Left ventricle myocardium inferior (tissue), 1 donor: ENCODE data around the gene CYBC1. TPM values are rescaled to one million over a fixed set of nuclear protein-coding genes. Genes with fewer than 3 reads are reported as not detected.

Source experiments
- DNase-seq: peaks from one replicate; pipeline ENCODE4 v3.0.0-alpha.2; 2020
- H3K27ac ChIP-seq: fragments of 200-600 bp; replicated peaks from 2 replicates; pipeline ENCODE4 v1.8.0; 2021
- H3K27me3 ChIP-seq: fragments of 200-600 bp; 2 replicates; pipeline ENCODE4 v1.8.0; 2021; ENCODE audit warnings: low read depth
- H3K36me3 ChIP-seq: fragments of 200-600 bp; 2 replicates; pipeline ENCODE4 v1.8.0; 2021
- H3K4me1 ChIP-seq: fragments of 200-600 bp; 2 replicates; pipeline ENCODE4 v1.8.0; 2021
- H3K4me3 ChIP-seq: fragments of 200-600 bp; 2 replicates; pipeline ENCODE4 v1.8.0; 2021; ENCODE audit warnings: mild to moderate bottlenecking, moderate library complexity
- H3K9me3 ChIP-seq: fragments of 200-600 bp; replicated peaks from 2 replicates; pipeline ENCODE4 v1.8.0; 2021
- CTCF ChIP-seq: fragments of 200-600 bp; IDR thresholded peaks from 2 replicates; pipeline ENCODE4 v1.8.0; 2021; ENCODE audit warnings: antibody characterized with exemption, mild to moderate bottlenecking, borderline replicate concordance
- intact Hi-C: fragments of 100-400 bp; cut with micrococcal nuclease; formaldehyde crosslinking; loops from one replicate; pipeline ENCODE4 v1.11.0; 2022
- total RNA-seq: library from RNA; stranded (reverse); fragmentation: NEBNext Ultra II Directional; extraction: Animal tissue kit (Norgen Biotek cat#: 25700); gene quantifications from one replicate; pipeline ENCODE4 v1.2.1, GENCODE V29; 2021
- donor health status: DM: no; HTN: yes; CAD: no; lungs with severe emphysema.

CYBC1 gene
- total RNA-seq, 1 donor from 2014 or later = 23.8 TPM

GRCh38 chr17:82483836-82484235, 33.3 kb upstream of the CYBC1 start:
- Histone ChIP-seq H3K27ac (peak overlapping the region; percentile 34), H3K27me3 (no peaks in the 10 kb centered on the region), H3K4me3 (no peak overlapping the region), H3K4me1 (peaks cover 33% of the 10 kb centered on the region), H3K9me3 (no peaks in the 10 kb centered on the region), H3K36me3 (peaks cover 100% of the 10 kb centered on the region)
- peak; percentile 37 for DNase-seq
- TF ChIP-seq CTCF = no peak
- intact Hi-C loops = no loop called here

GRCh38 chr17:82483204-82483660, 32.7 kb upstream of the CYBC1 start:
- no peak for TF ChIP-seq CTCF
- intact Hi-C loops = no loop called here
- H3K27ac ChIP-seq = peak overlapping the region; percentile 34

GRCh38 chr17:82480318-82480717, 29.8 kb upstream of the CYBC1 start:
- no peak for TF ChIP-seq CTCF
- Histone ChIP-seq H3K4me3 (no peak overlapping the region), H3K9me3 (no peaks in the 10 kb centered on the region), H3K27ac (no peak overlapping the region), H3K4me1 (peaks cover 10% of the 10 kb centered on the region), H3K27me3 (no peaks in the 10 kb centered on the region), H3K36me3 (peaks cover 99% of the 10 kb centered on the region)
- DNase-seq = no peak
- intact Hi-C loops = no loop called here

More at GRCh38 chr17:82483204-82483660, 32.7 kb upstream of the CYBC1 start:
- DNase-seq = no peak
- peaks cover 27% of the 10 kb centered on the region for H3K4me1 ChIP-seq
- no peak overlapping the region for H3K4me3 ChIP-seq
- no peaks in the 10 kb centered on the region for H3K9me3 ChIP-seq
- no peaks in the 10 kb centered on the region for H3K27me3 ChIP-seq
- peaks cover 100% of the 10 kb centered on the region for H3K36me3 ChIP-seq

- no peak for TF ChIP-seq CTCF
- Histone ChIP-seq H3K36me3 (peaks cover 99% of the 10 kb centered on the region), H3K4me1 (peaks cover 10% of the 10 kb centered on the region), H3K9me3 (no peaks in the 10 kb centered on the region), H3K27me3 (no peaks in the 10 kb centered on the region), H3K27ac (no peak overlapping the region), H3K4me3 (no peak overlapping the region)
- DNase-seq = no peak
- intact Hi-C loops = no loop called here
These were observed 29.1 kb upstream of the CYBC1 start for GRCh38 chr17:82479602-82480001.

GRCh38 chr17:82477934-82478333, 27.4 kb upstream of the CYBC1 start:
- H3K9me3 ChIP-seq = no peaks in the 10 kb centered on the region
- no peak overlapping the region for H3K4me3 ChIP-seq
- TF ChIP-seq CTCF = no peak
- no peaks in the 10 kb centered on the region for H3K4me1 ChIP-seq
- intact Hi-C loops = no loop called here
- H3K27me3 ChIP-seq = no peaks in the 10 kb centered on the region
- no peak for DNase-seq
- no peak overlapping the region for H3K27ac ChIP-seq
- peaks cover 99% of the 10 kb centered on the region for H3K36me3 ChIP-seq
